ENCODE measurements around the gene ABHD14A.

- TF ChIP-seq CTCF (IDR thresholded peaks at IDR 0.05) = no peak
- TF ChIP-seq EP300 (IDR thresholded peaks at IDR 0.05; ENCODE audit: low read depth) = no peak
- TF ChIP-seq POLR2A (IDR thresholded peaks at IDR 0.05) = no peak
- TF ChIP-seq POLR2AphosphoS5 (IDR thresholded peaks at IDR 0.05) = no peak
Measured at GRCh38 chr3:51946796-51947195, 28.1 kb upstream of the ABHD14A start.
